IPS-15b (cell line): ENCODE measurements around the gene IRF8.
"Not testable (repeated sequence)": the region's sequence is repeated elsewhere in the genome, so short reads cannot be mapped to it uniquely, and the experiment has no call there.

Experiments used
- H3K27me3 ChIP-seq: one replicate; pipeline ENCODE4 v1.6.1; 2013; ENCODE audit warnings: low read length; ENCODE audit not compliant: control insufficient read depth, insufficient read depth
- H3K36me3 ChIP-seq: one replicate; pipeline ENCODE4 v1.6.1; 2013; ENCODE audit warnings: low read length; ENCODE audit not compliant: control insufficient read depth, insufficient read depth
- H3K4me1 ChIP-seq: one replicate; pipeline ENCODE4 v1.6.1; 2013; ENCODE audit warnings: mild to moderate bottlenecking, low read length; ENCODE audit not compliant: control insufficient read depth, insufficient read depth
- H3K4me3 ChIP-seq: one replicate; pipeline ENCODE4 v1.5.1; 2013; ENCODE audit warnings: low read depth, low read length
- H3K9ac ChIP-seq: one replicate; pipeline ENCODE4 v1.6.1; 2013; ENCODE audit warnings: low read depth, mild to moderate bottlenecking, low read length
- H3K9me3 ChIP-seq: one replicate; pipeline ENCODE4 v1.6.1; 2013; ENCODE audit warnings: mild to moderate bottlenecking, low read length; ENCODE audit not compliant: control insufficient read depth, insufficient read depth

Gene IRF8

GRCh38 chr16:85871756-85872155, 27.2 kb upstream of the IRF8 start:
- no peak overlapping the region for H3K4me3 ChIP-seq
- H3K9me3 ChIP-seq, result no peaks in the 10 kb centered on the region
- no peaks in the 10 kb centered on the region for H3K4me1 ChIP-seq
- no peaks in the 10 kb centered on the region for H3K36me3 ChIP-seq
- no peaks in the 10 kb centered on the region for H3K27me3 ChIP-seq
- no peak overlapping the region for H3K9ac ChIP-seq

GRCh38 chr16:85872734-85873133, 26.2 kb upstream of the IRF8 start:
- no peaks in the 10 kb centered on the region for H3K9me3 ChIP-seq
- H3K4me1 ChIP-seq, result no peaks in the 10 kb centered on the region
- H3K4me3 ChIP-seq, result no peak overlapping the region
- no peaks in the 10 kb centered on the region for H3K27me3 ChIP-seq
- H3K9ac ChIP-seq, result no peak overlapping the region
- no peaks in the 10 kb centered on the region for H3K36me3 ChIP-seq

DNA sequence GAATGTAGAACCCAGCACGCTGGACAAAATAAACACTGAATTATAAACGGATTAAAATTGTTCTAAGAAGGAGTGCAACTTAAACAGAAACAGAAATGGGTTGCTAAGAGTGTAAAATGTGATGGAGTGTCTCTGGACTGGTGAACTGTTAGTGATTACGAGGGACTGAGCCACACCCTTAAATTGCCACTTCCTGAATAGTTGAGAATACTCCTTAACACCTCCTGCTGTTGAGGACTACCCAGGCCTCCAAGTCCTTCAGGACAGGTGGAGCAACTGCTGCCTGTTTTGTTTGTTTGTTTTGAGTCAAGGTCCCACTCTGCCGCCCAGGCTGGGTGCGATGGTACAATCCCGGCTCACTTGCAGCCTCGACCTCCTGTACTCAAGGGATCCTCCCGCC, 25.8 kb upstream of the IRF8 start:
- Histone ChIP-seq H3K36me3 (no peaks in the 10 kb centered on the region), H3K4me1 (no peaks in the 10 kb centered on the region), H3K9me3 (no peaks in the 10 kb centered on the region), H3K4me3 (no peak overlapping the region), H3K9ac (no peak overlapping the region), H3K27me3 (no peaks in the 10 kb centered on the region)

- H3K27me3 ChIP-seq, H3K4me1 ChIP-seq, H3K36me3 ChIP-seq, H3K9me3 ChIP-seq, H3K4me3 ChIP-seq, H3K9ac ChIP-seq: not testable (repeated sequence)
These were observed 24.9 kb upstream of the IRF8 start for GRCh38 chr16:85874031-85874430.

- H3K9me3 ChIP-seq, result no peaks in the 10 kb centered on the region
- H3K9ac ChIP-seq, result no peak overlapping the region
- H3K27me3 ChIP-seq, result no peaks in the 10 kb centered on the region
- H3K36me3 ChIP-seq, result no peaks in the 10 kb centered on the region
- no peak overlapping the region for H3K4me3 ChIP-seq
- H3K4me1 ChIP-seq, result no peaks in the 10 kb centered on the region
These were observed 20.6 kb upstream of the IRF8 start for GRCh38 chr16:85878407-85878806.

- no peaks in the 10 kb centered on the region for H3K27me3 ChIP-seq
- no peaks in the 10 kb centered on the region for H3K9me3 ChIP-seq
- no peaks in the 10 kb centered on the region for H3K4me1 ChIP-seq
- H3K4me3 ChIP-seq, result no peak overlapping the region
- no peaks in the 10 kb centered on the region for H3K36me3 ChIP-seq
- H3K9ac ChIP-seq, result no peak overlapping the region
These were observed 20.1 kb upstream of the IRF8 start for GRCh38 chr16:85878875-85879274.

DNA sequence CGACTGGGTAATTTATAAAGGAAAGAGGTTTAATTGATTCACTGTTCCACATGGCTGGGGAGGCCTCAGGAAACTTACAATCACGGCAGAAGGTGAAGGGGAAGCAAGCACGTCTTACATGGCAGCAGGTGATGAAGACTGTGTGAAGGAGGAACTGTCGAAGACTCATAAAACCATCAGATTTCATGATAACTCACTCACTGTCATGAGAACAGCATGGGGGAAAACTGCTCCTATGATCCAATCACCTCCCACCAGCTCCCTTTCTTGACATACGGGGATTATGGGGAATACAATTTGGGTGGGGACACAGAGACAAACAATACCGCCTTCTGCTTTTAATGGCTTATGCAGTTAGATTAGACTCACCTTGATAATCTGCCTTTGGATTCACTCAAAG, 19.4 kb upstream of the IRF8 start:
- Histone ChIP-seq H3K9ac (no peak overlapping the region), H3K27me3 (no peaks in the 10 kb centered on the region)

GRCh38 chr16:85879975-85880831, 18.8 kb upstream of the IRF8 start:
- no peaks in the 10 kb centered on the region for H3K4me1 ChIP-seq
- H3K36me3 ChIP-seq, result no peaks in the 10 kb centered on the region
- no peaks in the 10 kb centered on the region for H3K27me3 ChIP-seq
- no peaks in the 10 kb centered on the region for H3K9me3 ChIP-seq
- no peak overlapping the region for H3K4me3 ChIP-seq
- H3K9ac ChIP-seq, result no peak overlapping the region

More for the DNA sequence above, 19.4 kb upstream of the IRF8 start:
- Histone ChIP-seq H3K4me1 (no peaks in the 10 kb centered on the region), H3K9me3 (no peaks in the 10 kb centered on the region), H3K4me3 (no peak overlapping the region), H3K36me3 (no peaks in the 10 kb centered on the region)

GRCh38 chr16:85880861-85881260, 18.1 kb upstream of the IRF8 start:
- Histone ChIP-seq H3K27me3 (no peaks in the 10 kb centered on the region), H3K9me3 (no peaks in the 10 kb centered on the region), H3K4me1 (no peaks in the 10 kb centered on the region), H3K36me3 (no peaks in the 10 kb centered on the region), H3K4me3 (no peak overlapping the region), H3K9ac (no peak overlapping the region)

GRCh38 chr16:85881436-85881835, 17.5 kb upstream of the IRF8 start:
- no peaks in the 10 kb centered on the region for H3K9me3 ChIP-seq
- H3K4me1 ChIP-seq, result no peaks in the 10 kb centered on the region
- H3K36me3 ChIP-seq, result no peaks in the 10 kb centered on the region
- H3K4me3 ChIP-seq, result no peak overlapping the region
- H3K9ac ChIP-seq, result no peak overlapping the region
- H3K27me3 ChIP-seq, result no peaks in the 10 kb centered on the region

- Histone ChIP-seq H3K9me3 (no peaks in the 10 kb centered on the region), H3K27me3 (no peaks in the 10 kb centered on the region)
These were observed 16.7 kb upstream of the IRF8 start for GRCh38 chr16:85882181-85882810.

DNA sequence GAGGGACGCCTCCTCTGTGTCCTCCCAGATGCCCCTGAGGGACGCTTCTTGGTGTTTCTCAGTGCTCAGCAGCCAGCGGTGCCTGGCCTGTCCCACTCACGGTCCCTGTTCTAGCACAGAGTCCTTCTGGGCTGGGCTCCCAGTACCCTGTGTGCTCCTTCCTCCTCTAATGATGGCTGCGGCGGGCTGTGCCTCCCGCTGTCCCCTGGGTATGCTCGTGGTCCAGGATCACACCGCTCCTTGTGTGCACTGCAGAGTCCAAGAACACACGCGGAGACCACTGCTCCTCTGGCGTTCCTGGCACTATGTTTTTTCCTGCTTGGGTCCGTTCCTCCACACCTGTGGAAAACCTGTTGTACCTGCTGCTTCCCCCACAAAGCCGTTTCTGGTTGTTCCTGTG, 15.1 kb upstream of the IRF8 start:
- H3K4me3 ChIP-seq, result no peak overlapping the region
- no peaks in the 10 kb centered on the region for H3K4me1 ChIP-seq
- H3K27me3 ChIP-seq, result no peaks in the 10 kb centered on the region
- H3K9me3 ChIP-seq, result no peaks in the 10 kb centered on the region
- no peaks in the 10 kb centered on the region for H3K36me3 ChIP-seq
- H3K9ac ChIP-seq, result no peak overlapping the region

More at GRCh38 chr16:85882181-85882810, 16.7 kb upstream of the IRF8 start:
- H3K4me3 ChIP-seq, result no peak overlapping the region
- H3K36me3 ChIP-seq, result no peaks in the 10 kb centered on the region
- H3K4me1 ChIP-seq, result no peaks in the 10 kb centered on the region
- H3K9ac ChIP-seq, result no peak overlapping the region
